Activated CD4-positive, alpha-beta T cell treated with anti-CD3 and anti-CD28 coated beads, Interleukin-2, amount 50 U/mL, for 4 hours (primary cell): ENCODE results near the gene C1QL2.

Experiments used
- DNase-seq, 2 experiments: peaks; one replicate each; pipeline ENCODE4 v3.0.0-alpha.2; 2020

C1QL2 gene

DNA sequence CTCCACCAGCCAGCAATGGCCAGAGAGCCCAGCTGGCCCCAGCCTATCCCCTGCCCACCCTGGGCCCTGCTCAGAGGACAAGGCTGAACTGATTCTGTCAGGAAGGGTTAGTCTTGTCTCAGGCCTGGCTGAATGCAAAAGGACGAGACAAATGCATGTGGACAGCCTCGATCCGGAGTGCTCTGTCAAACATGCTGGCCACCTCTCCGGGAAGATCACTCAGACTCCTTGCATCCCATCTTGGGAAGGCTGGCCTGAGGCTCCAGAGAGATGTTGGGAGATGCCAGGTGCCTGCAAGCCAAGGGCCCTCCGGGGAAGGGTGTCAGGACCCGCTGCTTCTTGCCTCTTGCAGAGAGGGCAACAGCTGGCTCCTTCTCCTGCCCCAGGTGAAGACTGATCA is 20.2 kb upstream of the C1QL2 start:
- no peak for DNase-seq

DNA sequence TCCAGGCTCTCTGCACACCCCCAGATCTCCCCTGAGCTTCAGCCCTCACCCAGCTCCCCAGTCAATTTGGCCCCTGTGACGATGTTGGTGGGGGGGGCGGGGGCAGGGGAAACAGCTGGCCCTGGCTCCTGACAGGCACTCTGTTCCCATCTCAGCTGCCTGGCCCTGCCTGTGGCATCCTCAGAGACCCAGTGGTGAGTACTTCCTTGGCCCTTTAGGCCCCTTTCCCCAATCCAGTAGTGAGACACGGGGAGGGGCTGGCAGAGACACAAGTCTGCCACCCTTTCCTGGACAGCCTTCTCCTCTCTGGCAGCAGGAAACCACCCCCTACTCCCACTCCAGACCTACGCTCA is 19.3 kb upstream of the C1QL2 start:
- no peak for DNase-seq

DNA sequence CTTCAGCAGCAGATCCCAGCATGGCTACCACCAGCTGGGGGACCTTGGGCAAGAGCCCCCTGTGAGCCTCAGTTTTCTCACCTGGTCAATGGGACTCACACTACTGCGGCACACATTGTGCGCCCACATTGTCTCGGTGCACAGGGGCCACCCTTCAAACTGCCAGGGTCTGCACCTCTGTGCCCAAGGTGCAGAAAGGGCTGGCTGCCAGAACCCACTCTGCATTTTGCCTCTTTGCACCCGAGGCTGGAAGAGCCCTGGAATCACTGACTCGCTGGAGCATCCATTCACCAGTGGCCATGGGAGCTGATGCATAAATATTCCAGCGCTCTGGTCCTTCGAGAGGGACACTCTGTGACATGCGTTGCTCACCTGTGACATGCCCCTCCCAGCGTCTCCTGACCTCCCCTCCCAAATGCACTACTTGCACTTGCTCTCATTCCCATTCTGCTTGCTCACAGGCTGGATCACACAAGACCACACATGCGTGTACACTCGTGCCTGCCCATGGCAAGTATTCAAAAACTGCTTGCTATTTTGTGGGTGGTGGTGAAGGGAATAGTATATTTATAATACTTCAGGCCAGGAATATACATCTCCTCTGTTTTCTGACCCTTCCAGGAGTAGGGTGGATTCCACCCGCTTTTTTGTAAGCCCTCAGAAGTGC is 18.8 kb upstream of the C1QL2 start:
- no peak for DNase-seq

DNA sequence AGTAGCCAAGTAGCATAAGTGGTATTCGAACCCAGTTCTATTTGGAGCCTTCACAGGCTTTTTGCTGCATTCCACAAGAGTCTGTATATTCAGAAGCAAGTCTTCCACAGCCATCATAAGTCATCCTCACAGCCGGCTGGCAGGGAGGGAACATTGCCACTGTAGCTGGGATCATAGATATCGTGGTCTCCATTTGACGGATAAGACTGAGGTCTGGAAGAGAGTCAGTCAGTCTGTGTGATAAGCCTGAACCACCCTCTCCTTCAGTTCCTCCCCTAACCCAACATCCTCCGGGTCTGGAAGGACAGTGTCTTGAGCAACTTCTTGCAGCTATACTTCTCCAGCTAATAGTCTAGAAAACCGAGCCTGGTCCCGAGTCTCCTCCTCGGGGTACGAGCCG is 17.0 kb upstream of the C1QL2 start:
- DNase-seq: no peak

DNA sequence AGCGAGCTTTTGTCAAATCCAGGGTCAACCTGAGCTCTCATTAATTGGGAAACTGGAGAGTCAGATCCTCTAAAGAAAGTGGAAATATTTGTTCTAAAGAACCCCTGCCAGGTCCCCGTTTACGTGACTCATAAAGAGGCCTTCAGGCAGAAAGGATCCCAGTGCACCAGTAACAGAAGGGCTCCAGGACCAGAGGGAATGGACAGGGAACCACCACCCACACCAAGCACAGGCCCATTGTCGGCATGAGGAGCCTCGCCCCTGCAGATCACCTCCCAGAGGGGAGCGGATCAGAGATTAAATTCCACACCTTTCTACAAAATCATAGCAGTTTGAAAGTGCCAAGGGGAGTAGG is 16.4 kb upstream of the C1QL2 start:
- no peak for DNase-seq

DNA sequence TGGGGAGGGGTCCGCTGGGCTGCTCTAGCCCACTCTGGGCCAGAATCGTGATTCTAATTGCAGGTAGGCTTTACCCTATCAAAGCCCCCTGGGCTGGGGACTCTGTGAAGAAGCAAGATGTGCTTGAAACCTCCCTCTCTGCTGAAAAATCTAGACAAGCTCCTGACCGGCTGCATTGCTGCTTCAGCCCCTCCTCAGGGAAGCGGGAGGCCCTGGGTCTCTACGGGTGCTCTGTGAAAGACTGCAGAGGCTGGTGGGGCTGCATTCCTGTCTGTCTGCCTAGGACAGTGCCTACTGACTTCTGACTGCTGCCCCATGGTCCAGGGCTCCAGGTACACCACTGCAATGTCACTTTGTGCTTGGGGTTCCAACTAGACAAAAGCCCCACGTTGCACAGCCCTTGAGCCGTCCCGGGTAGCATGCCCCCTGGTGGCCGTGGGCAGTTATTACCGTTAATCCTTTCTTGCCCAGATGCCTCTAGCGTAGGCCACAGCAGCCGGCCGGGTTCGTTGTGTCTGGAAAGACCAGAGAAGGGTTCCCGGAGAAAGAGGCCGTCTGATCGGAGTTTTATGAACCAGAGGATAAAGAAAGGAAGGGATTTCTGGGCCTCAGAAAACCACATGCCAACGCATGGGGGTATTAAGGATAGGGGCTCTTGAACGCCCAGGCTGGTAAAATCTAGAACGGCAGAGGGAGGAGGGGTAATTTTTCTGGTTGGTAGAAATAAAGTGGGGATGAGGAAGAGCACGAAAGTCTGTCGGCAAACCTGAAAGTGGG is 15.9 kb upstream of the C1QL2 start:
- peak; percentile 41 for DNase-seq

DNA sequence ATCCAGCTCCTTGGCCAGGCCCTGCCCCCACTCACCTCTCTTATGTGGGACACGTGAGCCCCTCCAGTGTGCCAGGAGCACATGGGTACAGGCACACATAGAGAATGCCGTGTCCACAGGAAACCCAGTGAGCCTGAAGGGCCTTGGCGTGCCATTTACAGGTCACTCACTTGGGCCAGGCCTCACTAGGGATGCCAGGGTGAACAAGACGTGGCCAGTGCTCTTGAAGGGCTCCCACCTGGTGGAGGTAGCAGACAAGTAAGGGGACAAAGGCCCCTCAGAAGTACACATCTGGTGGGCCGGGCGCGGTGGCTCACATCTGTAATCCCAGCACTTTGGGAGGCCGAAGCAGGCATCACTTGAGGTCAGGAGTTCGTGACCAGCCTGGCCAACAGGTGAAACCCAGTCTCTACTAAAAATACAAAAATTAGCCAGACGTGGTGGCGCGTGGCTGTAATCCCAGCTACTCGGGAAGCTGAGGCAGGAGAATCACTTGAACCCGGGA is 15.1 kb upstream of the C1QL2 start:
- no peak for DNase-seq

DNA sequence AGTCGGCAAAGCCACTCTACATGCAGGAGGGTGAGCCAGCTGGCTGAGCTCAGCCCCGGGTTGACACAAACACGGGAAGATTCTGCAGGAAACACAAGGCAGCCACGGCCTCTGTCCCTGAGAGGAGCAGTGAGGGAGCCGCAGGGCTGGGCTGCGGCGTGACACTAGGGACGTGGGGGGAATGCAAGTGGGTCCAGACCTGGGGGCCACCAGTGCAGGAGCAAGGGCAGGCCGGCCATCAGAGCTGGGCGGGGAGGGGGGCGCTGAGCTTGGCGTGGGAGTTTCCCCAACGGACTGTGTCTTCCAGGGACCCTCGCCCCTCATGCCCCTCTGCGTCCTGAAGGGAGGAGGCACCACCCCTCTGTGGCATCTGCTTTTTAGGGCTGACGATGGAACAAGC is 12.0 kb upstream of the C1QL2 start:
- no peak for DNase-seq

DNA sequence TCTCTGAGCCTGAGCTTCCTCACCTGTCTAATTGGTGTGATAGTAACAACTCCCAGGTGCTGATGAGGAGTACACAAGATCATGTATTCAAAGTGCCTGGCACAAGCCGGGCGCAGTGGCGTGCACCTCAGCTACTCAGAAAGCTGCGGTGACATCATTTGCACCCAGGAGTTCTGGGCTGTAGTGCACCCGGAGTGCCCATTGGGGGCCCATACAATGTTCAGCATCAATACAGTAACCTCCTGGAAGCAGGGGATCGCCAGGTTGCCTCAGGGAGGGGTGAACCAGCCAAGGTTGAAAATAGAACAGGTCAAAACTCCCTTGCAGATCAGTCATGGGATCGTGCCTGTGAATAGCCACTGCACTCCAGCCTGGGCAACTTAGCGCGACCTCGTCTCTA is 11.2 kb upstream of the C1QL2 start:
- DNase-seq: no peak

DNA sequence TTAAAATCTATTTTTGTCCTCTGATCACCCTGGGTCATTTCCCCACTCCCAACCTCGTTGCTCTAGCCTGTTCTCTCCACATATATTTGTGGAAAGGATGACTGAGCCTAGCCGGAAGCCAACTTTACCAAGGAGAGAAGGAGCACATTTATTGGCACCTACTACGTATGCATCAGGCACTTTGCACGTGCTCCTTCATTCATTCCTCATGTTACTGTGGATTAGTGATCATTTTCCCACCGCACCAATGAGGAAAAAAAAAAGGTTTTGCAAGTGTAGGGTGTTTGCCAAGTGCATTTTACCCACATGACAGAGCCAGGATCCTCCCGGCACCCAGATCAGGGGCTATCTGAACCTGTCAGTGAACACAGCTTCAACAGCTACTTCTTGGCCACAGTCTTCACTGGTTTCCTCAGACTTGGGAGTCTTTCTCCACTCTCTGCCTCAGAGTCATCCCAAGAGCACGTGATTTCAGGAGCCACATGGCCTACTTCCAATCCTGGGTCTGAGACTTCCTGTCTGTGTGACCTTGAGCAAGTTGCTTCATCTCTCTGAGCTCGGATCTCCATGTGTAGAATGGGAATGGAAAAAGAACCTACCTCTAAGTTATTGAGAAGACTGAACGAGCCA is 1.9 kb upstream of the C1QL2 start:
- no peak for DNase-seq

DNA sequence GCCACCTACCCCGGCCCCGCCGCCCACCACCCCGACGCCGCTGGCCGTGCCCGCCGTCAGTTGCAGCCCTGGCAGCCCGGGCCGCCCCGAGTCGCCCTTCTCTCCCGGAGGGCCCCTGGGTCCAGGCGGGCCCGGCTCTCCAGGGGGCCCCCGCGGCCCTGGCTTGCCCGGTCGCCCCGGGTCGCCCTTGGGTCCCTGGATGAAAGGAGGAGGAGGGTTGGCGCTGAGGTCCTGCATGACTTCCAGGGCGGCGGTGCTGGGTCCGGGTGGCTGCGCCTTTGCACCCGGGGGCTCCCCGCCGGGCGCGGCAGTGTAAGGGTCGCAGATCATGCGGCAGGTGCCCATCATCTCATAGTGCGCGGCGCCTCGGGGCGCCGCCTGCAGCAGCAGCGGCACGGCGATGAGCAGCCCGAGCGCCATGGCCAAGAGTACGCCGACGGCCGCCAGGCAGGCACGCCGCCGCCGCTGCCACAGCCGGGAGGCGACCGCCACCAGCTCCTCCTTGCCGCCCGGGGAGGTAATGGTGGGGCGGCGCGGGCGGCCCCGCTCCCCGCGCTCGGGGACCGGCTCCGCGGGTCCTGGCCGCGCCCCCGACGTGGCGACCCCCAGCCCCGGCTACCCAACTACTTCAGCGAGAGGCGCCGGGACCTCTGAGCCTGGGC is 570 bp downstream of the C1QL2 start:
- DNase-seq: no peak

DNA sequence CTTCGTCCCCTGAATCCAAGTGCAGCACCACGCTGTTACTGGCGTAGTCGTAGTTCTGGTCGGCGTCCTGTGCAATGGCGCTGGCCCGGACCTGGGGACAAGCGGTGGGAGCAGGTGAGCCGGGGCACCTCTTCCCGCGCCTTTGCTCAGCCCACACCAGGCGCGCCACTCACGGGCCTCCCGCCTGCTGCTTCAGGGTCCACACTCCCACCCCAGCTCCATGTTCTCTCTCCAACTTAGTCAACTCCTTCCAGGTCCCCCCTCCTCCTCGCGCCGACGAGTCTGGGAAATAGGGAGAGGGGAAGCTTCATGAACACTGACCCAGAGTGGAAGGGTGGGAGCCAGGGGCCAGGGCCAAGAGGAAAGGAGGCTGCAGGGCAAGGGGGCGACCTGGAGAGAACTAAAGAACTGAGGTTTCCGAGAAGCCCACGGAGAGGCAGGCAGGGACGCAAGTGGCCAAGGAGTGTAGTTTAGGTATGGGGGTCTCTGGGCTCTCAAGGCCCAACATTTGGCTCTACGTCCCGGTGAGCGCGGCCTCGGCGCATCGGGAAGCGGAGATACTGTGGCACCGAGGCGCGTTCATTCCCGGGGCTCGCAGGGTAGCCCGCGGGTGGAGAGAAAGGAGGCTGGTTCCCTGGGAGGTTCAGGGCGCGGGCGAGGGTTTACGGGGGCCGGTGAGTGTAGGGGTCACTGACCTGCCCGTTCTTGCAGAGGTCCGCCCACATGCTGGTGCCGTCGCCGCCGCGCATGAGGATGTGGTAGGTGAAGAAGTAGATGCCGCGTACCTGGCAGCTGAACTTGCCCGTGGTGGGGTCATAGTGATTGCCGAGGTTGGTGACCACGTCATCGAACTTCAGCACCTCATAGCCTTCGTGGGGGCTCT is 1.4 kb downstream of the C1QL2 start:
- no peak for DNase-seq

DNA sequence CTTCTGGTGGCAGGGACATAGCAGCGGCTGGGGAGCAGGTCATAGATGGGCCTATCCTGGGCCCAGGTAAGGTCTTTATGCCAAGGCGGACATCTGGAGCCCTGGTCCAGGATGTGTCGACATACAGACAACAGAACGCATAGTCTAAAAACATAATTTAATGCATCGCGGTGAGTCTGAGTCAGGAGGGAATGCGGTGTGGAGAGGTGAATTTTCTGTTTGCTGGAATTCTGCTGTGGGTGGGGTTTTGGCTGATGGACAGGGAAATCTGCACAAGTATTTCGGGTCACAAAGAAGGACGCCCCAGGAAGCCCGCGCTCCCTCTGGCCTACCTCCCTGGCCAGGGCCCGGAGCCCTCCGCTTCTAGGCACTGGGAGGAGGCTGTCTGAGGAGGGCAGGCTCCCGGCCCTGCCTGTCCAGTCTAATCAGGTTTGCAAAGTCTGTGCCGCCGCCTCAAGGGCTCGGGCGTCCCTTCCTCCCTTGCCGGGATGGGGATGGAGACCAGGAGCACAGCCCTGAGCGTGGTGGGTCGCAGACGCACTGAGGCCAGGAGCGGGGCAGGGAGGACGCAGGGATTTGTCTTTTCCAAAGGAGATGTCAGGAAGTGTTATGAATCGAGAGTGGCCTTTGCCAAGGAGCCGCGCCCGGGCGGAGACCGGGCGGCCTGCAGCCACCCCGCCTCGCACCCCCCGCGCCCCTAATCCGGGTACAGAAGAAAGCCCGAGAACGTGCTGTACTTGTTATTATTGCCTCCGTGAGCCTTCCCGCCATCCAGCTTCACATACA is 2.3 kb downstream of the C1QL2 start:
- no peak for DNase-seq

DNA sequence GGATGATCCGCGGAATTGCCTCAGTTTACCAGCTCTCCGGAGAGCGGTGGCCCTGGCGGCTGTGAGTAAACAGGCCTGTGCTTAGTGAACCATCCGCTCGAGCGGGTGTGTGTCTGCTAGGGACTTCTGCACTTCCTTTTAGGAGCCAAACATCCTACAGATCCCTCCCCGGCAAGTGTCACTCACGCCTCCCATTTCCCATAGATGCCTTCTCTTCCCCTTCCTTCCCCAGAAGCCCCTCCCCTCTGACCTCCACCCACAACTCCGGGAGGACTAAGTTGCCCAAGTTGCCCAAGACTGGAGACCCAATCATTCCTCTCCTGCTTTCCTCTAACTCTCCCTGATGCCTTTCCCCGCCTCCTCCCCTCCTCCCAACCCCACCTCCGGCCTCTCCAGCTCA is 2.9 kb downstream of the C1QL2 start:
- DNase-seq: no peak

DNA sequence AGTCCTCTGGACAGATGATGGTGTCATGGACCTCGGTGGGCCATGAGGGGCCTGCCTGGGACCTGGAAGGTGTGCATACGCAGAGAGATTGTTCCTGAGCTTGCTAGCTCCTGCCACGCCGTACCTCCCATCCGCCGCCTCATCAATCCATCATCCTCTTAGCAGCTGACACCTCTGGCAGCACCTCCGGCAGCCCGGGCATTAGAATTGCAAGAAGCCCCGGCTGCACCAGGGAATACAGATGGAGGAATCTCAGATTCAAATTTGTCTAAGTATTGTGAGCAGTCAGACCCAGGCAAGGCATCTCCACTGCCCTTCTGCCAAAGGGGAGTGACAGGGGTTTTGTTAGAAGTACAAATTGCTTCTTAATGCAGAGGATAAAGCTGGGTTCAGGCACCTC is 4.5 kb downstream of the C1QL2 start:
- DNase-seq: no peak

DNA sequence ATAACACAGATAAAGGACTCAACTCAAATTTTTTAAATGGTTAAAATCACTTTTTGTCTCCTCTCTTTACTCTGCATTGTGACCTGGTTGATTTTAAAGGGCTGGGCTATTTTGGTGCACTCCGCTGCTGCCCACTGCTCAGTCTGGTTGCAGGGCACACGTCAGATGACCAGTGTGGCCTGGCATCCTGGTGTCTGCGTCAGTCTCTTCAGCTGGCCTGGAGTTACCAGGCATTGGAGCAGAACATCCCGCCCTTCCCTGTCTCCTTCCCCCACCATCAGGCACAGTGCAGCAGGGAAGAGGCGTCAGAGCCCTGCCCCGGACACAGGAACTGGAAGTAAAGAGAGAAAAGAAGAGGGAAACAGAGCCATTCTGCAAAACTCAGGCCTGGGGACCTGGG is 8.9 kb downstream of the C1QL2 start:
- DNase-seq: no peak

DNA sequence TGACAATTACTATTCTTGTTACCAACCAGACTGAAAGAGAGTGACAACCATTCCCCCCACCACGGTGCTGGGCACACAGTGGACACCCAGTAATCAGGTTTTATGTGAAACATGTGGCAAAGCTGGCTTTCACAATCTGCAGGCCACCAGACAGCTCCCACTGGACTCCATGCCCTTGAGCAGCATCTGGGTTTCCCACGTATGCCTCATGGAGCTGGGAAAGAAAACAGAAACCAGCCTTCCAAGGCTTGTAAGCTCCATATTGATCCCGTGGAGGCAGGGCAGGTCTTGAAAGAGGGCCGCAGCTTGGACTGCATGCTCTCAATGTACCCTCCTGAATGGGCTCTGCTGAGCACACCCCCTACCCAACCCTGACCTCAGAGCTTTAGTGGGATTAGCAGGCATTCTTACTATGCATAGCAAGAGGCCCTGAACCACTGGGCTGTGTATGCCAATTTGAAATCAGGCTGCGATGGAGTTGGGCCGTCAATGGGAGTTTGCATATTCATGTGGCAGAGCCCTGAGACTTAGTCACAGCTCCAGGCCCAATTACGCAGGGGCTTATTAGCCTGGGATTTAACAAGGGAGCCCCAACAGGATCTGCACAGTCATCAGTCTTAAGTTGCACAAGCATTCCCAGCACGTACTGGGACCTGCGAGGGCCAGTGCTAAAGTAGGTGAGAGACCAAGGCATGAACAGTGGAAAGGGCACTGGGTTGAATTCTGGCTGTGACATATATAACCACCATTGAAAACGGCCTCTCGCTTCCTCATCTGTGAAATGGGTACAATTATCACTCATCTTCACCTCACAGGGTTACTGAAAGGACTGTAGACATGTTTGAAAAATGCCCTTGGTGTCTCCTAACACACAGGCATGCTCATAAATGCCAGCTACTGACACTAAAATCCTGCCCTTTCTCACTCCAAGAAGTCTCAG is 10.5 kb downstream of the C1QL2 start:
- no peak for DNase-seq

DNA sequence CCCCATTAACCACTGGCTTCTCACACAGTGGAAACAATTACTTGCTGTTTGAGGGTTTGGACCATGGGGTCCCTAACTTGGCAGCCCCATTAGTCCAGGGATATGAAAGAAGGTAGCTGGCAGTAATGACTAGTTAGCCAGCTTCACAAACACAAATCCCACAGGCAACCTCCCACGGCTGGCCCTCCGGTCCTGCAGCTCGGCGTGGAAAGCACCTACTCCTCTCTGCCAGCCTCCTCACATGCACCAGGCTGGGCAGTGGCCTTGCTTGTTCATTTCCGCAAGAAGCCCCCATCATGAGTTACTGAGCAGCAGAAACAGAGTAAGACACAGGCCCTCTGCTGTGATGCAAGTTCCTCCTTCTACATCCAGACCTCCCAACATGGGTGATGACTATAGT is 13.7 kb downstream of the C1QL2 start:
- no peak for DNase-seq

DNA sequence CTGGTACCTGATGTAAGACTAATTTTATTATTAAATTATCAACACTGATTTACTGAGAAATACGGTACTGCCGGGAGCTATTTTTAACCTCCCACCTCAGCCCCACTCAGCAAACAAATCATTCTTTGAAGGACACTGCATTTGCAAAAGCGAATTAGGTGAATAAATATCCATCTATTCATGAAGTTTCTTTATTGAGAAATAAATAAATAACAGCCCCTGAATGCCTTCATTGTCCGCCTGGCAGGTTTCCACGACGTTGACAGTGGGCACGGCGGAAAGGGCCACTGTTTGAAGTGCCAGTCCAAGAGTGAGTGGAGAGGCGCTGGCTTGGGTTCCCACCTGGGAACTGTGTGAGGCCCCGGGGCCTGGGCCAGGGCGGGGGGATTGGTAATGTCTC is 15.7 kb downstream of the C1QL2 start:
- no peak for DNase-seq

DNA sequence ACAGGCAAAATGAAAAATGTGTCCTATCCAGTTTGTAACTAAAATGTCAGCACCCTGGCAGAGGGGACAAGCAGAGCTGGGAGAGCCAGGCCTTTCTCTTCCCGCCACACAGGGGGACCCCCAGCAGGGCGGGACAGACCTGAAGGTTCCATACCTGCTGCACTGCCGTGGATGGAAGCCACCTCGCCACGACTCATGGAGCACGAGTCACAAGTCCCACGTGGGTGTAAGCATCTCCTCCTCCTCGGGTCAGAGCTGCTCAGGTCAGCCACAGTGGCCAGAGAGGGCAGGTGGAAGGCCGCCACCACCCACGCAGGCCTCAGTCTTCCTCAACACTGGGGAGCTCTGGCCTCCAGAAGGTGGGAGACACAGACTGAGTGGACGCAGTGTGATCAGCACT is 21.0 kb downstream of the C1QL2 start:
- DNase-seq: no peak

DNA sequence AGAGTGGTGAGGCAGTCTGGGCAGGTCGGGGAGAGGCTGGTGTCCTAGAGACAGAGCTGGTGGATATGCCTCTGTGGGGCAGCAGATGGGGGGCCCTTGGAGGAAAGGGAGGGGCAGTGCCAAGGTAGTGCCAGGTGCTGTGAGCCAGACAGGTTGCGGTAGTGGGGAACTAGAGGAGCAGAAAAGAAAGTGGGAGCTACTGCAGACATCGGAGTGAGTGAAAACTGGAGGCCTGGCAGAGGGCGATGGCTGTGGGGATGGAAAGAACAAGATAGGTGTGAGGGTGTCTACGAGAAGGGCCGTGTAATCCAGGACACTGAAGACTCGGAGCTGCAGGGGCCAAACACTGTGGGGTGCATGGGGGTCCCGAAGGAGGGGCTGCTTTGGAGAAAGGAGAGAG is 21.7 kb downstream of the C1QL2 start:
- no peak for DNase-seq
